Keratinocyte (primary cell): Measurements from ENCODE around the gene PXDC1. TPM values are rescaled to one million over a fixed set of nuclear protein-coding genes. Genes with fewer than 3 reads are reported as not detected.

ENCODE experiments used
- DNase-seq: peaks from one replicate; pipeline ENCODE4 v3.0.0-alpha.2; 2011; ENCODE audit warnings: low read depth, missing footprints, low spot score
- FAIRE-seq: peaks from 2 replicates; lab custom pipeline; 2011; peaks lifted over from hg19 to GRCh38; lab: Jason Lieb, UNC
- H2AFZ ChIP-seq: 2 replicates; pipeline ENCODE4 v1.6.0; 2012; ENCODE audit warnings: low read length, control low read depth, inconsistent platforms; ENCODE audit not compliant: control insufficient read depth
- H3K27ac ChIP-seq: 2 replicates; pipeline ENCODE4 v1.5.1; 2011; ENCODE audit warnings: low read length; ENCODE audit not compliant: control insufficient read depth, insufficient read depth
- H3K27me3 ChIP-seq: 3 replicates; pipeline ENCODE4 v1.6.0; 2011; ENCODE audit warnings: low read length; ENCODE audit not compliant: control insufficient read depth, insufficient read depth; ENCODE audit errors: extremely low read depth
- H3K36me3 ChIP-seq, 2 experiments: 2 replicates in 1 of 2; 3 replicates in 1 of 2; pipeline ENCODE4 v1.5.1; 2011; ENCODE audit warnings: low read length in 2 of 2, mild to moderate bottlenecking in 1 of 2; ENCODE audit not compliant: control insufficient read depth in 2 of 2, insufficient read depth in 2 of 2; ENCODE audit errors: extremely low read depth in 1 of 2
- H3K4me1 ChIP-seq: 3 replicates; pipeline ENCODE4 v1.5.1; 2011; ENCODE audit warnings: low read length; ENCODE audit not compliant: control insufficient read depth, insufficient read depth; ENCODE audit errors: extremely low read depth
- H3K4me2 ChIP-seq: 3 replicates; pipeline ENCODE4 v1.6.0; 2011; ENCODE audit warnings: low read depth, low read length; ENCODE audit not compliant: control insufficient read depth, insufficient read depth; ENCODE audit errors: extremely low read depth
- H3K4me3 ChIP-seq, 3 experiments: fragments of 200-600 bp in 1 of 3; sonication (generic) in 1 of 3; 2 replicates in 2 of 3; 3 replicates in 1 of 3; pipeline ENCODE4 v1.5.1; 2011 to 2016; ENCODE audit warnings: low read length in 3 of 3, mild to moderate bottlenecking in 3 of 3, control low read depth in 2 of 3, inconsistent platforms in 1 of 3, low read depth in 1 of 3, mixed read lengths in 1 of 3, mixed run types in 1 of 3, moderate library complexity in 1 of 3; ENCODE audit not compliant: control insufficient read depth in 2 of 3, insufficient read depth in 2 of 3; ENCODE audit errors: extremely low read depth in 1 of 3
- H3K79me2 ChIP-seq: 2 replicates; pipeline ENCODE4 v1.6.0; 2012; ENCODE audit warnings: low read length; ENCODE audit not compliant: control insufficient read depth, insufficient read depth
- H3K9ac ChIP-seq: 3 replicates; pipeline ENCODE4 v1.6.0; 2011; ENCODE audit warnings: low read length; ENCODE audit not compliant: control insufficient read depth, insufficient read depth; ENCODE audit errors: extremely low read depth
- H3K9me1 ChIP-seq: 3 replicates; pipeline ENCODE4 v1.6.0; 2011; ENCODE audit warnings: low read length; ENCODE audit not compliant: control insufficient read depth, insufficient read depth; ENCODE audit errors: extremely low read depth
- H3K9me3 ChIP-seq: 2 replicates; pipeline ENCODE4 v1.5.1; 2012; ENCODE audit warnings: low read depth, low read length; ENCODE audit not compliant: control insufficient read depth
- H4K20me1 ChIP-seq: 3 replicates; pipeline ENCODE4 v1.6.0; 2011; ENCODE audit warnings: low read length; ENCODE audit not compliant: control insufficient read depth, insufficient read depth; ENCODE audit errors: extremely low read depth
- EZH2 ChIP-seq: IDR thresholded peaks from one replicate; pipeline ENCODE4 v1.6.1; 2012; ENCODE audit warnings: inconsistent platforms, mild to moderate bottlenecking, low read length, moderate library complexity
- dilution Hi-C: fragments of 300-500 bp; cut with MboI; formaldehyde crosslinking; loops from one replicate; pipeline ENCODE4 v1.7.0; 2020; ENCODE audit warnings: low sequenced_read_pairs; ENCODE audit not compliant: extremely low pct_ligation_motif_present
- polyA plus RNA-seq, 5 experiments: library from polyadenylated mRNA; depleted of rRNA in 3 of 5; stranded (reverse) in 3 of 5; stranded (forward) in 1 of 5; unstranded in 1 of 5; fragments of >200 nt; gene quantifications; 1 replicate in 1 of 5; 2 replicates in 3 of 5; 3 replicates in 1 of 5; pipeline versions ENCODE4 v1.2.1 to v1.2.3, GENCODE V29; 2011 to 2012; ENCODE audit warnings: missing spikeins in 2 of 5, low read depth in 1 of 5, low replicate concordance in 1 of 5
- TF ChIP-seq, protein P1 (sequence below), 3 experiments: IDR thresholded peaks in 1 of 3; conservative IDR thresholded peaks in 1 of 3; optimal IDR thresholded peaks in 1 of 3; 2 replicates in 2 of 3; 3 replicates in 1 of 3; pipeline versions ENCODE3 to v1.5.1; 2011; ENCODE audit warnings: low read length in 3 of 3, mild to moderate bottlenecking in 3 of 3, moderate library complexity in 2 of 3, control low read depth in 1 of 3, inconsistent platforms in 1 of 3; ENCODE audit not compliant: insufficient read depth in 2 of 3; ENCODE audit errors: extremely low read depth in 1 of 3

The PXDC1 gene
- polyA plus RNA-seq, 1 donor (not counting 4 experiments of a cell fraction or from before 2014, with no cell fraction given) = 17.1 TPM

DNA sequence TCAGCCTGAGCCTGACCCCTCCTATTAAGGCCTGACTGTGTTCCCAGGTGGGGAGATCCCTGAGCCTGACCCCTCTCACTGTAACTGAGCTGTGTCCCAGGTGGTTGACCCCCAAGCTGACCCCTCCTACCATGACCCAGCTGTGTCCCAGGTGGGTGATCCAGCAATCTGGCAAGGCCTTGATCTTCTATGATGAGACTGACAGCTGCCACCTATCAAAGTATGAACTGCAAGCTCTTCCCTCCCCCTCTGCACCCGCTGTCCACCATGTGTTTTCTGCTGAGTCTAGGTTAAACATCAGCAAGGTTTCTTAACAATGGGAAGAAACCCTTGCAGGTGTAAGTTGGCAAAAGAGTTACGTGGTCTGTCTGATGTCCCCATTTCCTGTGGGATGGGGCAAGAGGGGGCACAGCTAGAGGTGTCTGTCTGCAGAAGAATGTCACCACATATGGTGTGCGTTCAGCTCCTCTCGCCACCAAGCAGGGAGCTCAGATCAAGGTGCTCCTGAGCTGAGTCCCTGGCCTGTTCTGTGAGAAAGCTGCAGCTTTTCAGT is 5.9 kb downstream of the PXDC1 start:
- peaks cover 17 to 33% of the 10 kb centered on the region in 2 experiments for H3K36me3 ChIP-seq
- no peak overlapping the region for H3K9ac ChIP-seq
- DNase-seq (no peak), FAIRE-seq (no peak)
- H3K79me2 ChIP-seq = peaks cover 95% of the 10 kb centered on the region
- H2AFZ ChIP-seq = no peak overlapping the region
- peaks cover 7% of the 10 kb centered on the region for H3K9me1 ChIP-seq
- no peaks in the 10 kb centered on the region for H3K9me3 ChIP-seq
- no peak overlapping the region for H3K27ac ChIP-seq
- no peaks in the 10 kb centered on the region for H3K27me3 ChIP-seq
- no peak overlapping the region for H3K4me3 ChIP-seq
- H3K4me1 ChIP-seq = peaks cover 32% of the 10 kb centered on the region
- dilution Hi-C loops = no loop called here
- H3K4me2 ChIP-seq = no peak overlapping the region
- H4K20me1 ChIP-seq = peaks cover 37% of the 10 kb centered on the region
- TF ChIP-seq, protein P1, sequence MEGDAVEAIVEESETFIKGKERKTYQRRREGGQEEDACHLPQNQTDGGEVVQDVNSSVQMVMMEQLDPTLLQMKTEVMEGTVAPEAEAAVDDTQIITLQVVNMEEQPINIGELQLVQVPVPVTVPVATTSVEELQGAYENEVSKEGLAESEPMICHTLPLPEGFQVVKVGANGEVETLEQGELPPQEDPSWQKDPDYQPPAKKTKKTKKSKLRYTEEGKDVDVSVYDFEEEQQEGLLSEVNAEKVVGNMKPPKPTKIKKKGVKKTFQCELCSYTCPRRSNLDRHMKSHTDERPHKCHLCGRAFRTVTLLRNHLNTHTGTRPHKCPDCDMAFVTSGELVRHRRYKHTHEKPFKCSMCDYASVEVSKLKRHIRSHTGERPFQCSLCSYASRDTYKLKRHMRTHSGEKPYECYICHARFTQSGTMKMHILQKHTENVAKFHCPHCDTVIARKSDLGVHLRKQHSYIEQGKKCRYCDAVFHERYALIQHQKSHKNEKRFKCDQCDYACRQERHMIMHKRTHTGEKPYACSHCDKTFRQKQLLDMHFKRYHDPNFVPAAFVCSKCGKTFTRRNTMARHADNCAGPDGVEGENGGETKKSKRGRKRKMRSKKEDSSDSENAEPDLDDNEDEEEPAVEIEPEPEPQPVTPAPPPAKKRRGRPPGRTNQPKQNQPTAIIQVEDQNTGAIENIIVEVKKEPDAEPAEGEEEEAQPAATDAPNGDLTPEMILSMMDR (optimal IDR thresholded peaks at IDR 0.05 in 1 of 3, IDR thresholded peaks at IDR 0.05 in 1 of 3, conservative IDR thresholded peaks at IDR 0.05 in 1 of 3; ENCODE audit: extremely low read depth in 1 of 3, insufficient read depth in 2 of 3, low read length in 3 of 3) = no peak
- no peak for TF ChIP-seq EZH2

GRCh38 chr6:3744901-3745470 is 6.5 kb downstream of the PXDC1 start:
- H3K27ac ChIP-seq = no peak overlapping the region
- no peak overlapping the region for H3K4me2 ChIP-seq
- no peak overlapping the region for H2AFZ ChIP-seq
- no peaks in the 10 kb centered on the region for H3K27me3 ChIP-seq
- peaks cover 32% of the 10 kb centered on the region for H3K4me1 ChIP-seq
- H3K9ac ChIP-seq = no peak overlapping the region
- H3K9me3 ChIP-seq = no peaks in the 10 kb centered on the region
- no peak overlapping the region for H3K4me3 ChIP-seq
- H3K36me3 ChIP-seq = peaks cover 17 to 36% of the 10 kb centered on the region in 2 experiments
- peaks cover 98% of the 10 kb centered on the region for H3K79me2 ChIP-seq
- peaks cover 37% of the 10 kb centered on the region for H4K20me1 ChIP-seq
- FAIRE-seq (no peak), DNase-seq (no peak)
- dilution Hi-C loops = no loop called here
- TF ChIP-seq EZH2 = no peak
- TF ChIP-seq, protein P1 (optimal IDR thresholded peaks at IDR 0.05 in 1 of 3, IDR thresholded peaks at IDR 0.05 in 1 of 3, conservative IDR thresholded peaks at IDR 0.05 in 1 of 3; ENCODE audit: extremely low read depth in 1 of 3, insufficient read depth in 2 of 3, low read length in 3 of 3) = no peak
- peaks cover 7% of the 10 kb centered on the region for H3K9me1 ChIP-seq
